Measurements from ENCODE around the gene OOSP3.
"Not testable (repeated sequence)": the region's sequence is repeated elsewhere in the genome, so short reads cannot be mapped to it uniquely, and the experiment has no call there.

The OOSP3 gene

DNA sequence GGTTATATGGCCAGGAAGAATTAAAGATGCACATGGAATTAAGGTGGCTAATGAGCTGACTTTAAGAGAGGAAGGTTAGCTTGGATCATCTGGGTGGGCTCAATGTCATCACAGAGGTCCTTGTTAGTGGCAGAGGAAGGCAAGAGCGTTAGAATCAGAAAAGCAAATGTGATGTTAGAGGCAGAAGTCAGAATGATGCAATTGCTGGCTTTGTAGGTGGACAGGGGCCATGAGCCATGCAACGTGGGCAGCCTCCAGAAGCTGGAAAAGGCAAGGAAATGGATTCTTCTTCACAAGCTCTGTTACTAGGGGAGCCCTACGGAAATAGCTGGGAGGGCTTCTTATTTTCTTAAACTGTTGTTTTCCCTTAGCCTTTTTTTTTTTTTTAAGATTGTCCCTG lies 31.0 kb upstream of the OOSP3 start:
- TF ChIP-seq ZFX (IDR thresholded peaks at IDR 0.05): no peak
- TF ChIP-seq, protein P1, sequence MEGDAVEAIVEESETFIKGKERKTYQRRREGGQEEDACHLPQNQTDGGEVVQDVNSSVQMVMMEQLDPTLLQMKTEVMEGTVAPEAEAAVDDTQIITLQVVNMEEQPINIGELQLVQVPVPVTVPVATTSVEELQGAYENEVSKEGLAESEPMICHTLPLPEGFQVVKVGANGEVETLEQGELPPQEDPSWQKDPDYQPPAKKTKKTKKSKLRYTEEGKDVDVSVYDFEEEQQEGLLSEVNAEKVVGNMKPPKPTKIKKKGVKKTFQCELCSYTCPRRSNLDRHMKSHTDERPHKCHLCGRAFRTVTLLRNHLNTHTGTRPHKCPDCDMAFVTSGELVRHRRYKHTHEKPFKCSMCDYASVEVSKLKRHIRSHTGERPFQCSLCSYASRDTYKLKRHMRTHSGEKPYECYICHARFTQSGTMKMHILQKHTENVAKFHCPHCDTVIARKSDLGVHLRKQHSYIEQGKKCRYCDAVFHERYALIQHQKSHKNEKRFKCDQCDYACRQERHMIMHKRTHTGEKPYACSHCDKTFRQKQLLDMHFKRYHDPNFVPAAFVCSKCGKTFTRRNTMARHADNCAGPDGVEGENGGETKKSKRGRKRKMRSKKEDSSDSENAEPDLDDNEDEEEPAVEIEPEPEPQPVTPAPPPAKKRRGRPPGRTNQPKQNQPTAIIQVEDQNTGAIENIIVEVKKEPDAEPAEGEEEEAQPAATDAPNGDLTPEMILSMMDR (conservative IDR thresholded peaks at IDR 0.05): no peak
- H3K27ac ChIP-seq: no peak overlapping the region

DNA sequence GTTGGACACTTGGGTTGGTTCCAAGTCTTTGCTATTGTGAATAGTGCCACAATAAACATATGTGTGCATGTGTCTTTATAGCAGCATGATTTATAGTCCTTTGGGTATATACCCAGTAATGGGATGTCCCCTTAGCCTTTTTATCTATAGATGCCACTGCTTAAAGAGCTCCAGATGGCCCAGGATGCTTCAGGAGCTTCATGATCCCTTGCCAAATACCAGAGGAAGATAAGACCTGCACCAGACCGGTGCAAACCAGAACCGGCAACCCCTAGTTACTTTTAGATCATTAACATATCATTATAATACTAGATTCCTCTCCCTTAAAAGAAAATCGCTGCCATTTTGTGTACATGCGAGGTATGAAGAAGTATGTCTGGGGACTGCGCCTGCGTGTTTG lies 30.1 kb upstream of the OOSP3 start:
- not testable (repeated sequence) for H3K27ac ChIP-seq

DNA sequence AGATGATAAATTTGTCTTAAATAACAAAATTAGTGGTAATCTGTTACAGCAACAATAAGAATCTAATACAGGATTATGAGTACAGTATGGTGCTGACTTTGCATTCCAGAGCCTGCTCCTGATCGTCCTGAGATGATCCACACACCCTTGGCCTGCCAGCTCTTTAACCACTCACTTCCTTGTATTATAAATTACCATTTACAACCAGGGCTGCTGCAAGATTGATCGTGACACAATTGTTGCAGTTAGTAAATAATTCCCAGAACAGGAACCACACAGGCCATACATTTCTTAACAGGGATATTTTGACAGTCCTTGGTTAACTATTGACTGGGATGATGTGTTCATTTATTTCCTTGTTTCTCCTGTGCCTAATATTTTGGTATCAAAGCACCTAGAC lies 29.5 kb upstream of the OOSP3 start:
- TF ChIP-seq, protein P1 (conservative IDR thresholded peaks at IDR 0.05): no peak
- TF ChIP-seq ZFX (IDR thresholded peaks at IDR 0.05): no peak
- no peak overlapping the region for H3K27ac ChIP-seq

DNA sequence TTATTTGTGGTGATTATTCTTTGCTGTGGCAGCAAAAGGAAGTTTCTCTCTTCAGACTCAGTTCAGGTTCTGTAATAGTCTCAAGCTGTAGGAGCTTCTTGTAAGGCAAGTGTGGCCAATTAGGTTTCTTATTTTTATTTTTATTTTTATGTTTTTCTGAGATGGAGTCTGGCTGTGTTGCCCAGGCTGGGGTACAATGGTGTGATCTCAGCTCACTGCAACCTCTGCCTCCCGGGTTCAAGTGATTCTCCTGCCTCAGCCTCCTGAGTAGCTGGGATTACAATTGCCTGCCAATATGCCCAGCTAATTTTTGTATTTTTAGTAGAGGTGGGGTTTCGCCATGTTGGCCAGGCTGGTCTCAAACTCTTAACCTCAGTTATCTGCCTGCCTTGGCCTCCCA lies 29.0 kb upstream of the OOSP3 start:
- H3K27ac ChIP-seq: not testable (repeated sequence)

DNA sequence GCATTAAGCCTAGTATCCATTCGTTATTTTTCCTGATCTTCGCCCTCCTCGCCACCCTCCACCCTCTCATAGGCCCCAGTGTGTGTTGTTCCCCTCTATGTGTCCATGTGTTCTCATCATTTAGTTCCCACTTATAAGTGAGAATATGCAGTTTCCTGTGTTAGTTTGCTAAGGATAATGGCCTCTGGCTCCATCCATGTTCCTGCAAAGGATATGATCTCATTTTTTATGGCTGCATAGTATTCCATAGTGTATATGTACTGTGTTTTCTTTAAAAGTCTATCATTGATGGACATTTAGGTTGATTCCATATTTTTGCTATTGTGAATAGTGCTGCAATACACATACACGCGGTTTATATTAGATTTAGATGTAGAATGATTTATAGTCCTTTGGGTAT lies 27.2 kb upstream of the OOSP3 start:
- H3K27ac ChIP-seq: not testable (repeated sequence)

DNA sequence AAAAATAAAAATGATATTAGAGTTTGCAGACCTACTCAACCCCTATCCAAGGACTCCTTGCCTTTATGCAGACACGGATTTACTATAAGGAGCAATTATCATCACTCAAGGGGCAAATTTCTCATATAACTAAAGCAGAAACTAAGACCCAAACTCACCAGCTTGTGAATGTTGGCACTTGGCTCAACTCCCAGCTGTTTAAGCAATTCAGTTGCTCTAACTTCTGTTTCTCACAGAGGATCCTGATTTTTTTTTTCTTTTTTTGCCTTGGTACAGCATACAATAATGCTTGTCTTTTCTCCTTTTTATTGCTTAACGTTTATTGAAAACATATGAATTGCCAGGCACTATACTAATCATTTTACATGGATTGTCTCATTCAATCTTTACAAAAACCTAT lies 23.7 kb upstream of the OOSP3 start:
- TF ChIP-seq, protein P1 (conservative IDR thresholded peaks at IDR 0.05): no peak
- TF ChIP-seq ZFX (IDR thresholded peaks at IDR 0.05): no peak
- no peak overlapping the region for H3K27ac ChIP-seq

DNA sequence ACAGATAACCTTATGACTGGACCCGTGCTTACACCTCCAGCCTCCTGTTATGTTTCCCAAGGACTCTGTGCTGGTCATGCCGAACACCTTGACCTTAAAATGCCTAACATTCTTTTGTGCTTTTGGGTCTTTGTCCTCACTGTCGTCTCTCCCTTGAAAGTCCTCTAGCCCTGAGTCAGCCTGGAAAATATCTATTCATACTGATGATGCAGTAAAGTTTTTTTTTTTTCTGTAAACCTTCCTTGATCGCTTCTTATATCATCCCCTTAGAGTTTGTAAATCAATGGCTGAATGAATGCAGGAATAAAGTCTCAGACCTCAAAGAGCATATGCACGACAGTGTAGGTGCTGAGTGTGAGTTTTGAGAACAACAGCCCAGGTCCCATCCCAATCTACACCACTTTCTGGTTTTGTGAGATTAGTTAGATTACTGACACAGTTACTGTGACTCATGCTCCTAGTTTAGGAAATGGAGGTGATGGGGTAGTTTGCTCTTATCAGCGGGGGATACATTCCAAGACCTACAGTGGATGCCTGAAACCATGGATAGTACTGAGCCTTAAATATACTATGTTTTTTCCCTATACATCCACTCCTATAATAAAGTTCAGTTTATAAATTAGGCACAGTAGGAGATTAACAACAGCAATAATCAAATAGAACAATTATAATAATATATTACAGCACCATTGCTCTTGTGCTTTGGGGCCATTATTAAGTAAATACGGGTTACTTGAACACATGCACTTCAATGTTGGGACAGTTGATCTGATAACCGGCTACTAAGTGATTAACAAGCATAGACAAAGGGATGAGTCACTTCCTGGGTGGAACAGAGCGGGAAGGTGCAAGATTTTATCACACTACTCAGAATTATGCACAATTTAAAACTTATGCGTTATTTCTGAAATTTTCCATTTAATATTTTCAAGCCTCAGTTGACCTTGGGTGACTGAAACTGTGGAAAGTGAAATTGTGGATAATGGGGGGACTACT lies 20.8 kb upstream of the OOSP3 start:
- no peak overlapping the region for H3K27ac ChIP-seq

DNA sequence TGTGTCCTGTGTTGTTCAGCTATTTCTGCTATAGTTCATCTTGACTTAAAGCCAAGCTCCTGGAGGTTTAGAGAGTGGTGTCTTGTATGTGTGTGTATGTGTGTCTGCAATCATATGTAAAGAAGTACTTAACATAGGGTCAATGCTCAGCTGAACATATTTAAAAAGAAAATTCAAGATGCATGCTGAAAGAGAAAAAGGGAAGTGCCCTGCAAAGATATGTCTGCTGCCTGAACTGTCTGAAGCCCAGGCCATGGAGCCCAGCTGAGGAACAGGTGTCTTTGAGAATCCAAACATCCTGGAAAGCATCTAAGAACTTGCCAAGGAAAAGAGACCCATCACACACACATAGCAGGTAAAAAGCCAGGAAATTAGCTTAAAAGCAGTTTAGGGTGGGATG lies 18.9 kb upstream of the OOSP3 start:
- no peak for TF ChIP-seq ZFX (IDR thresholded peaks at IDR 0.05)
- H3K27ac ChIP-seq: no peak overlapping the region

More for the DNA sequence above, 20.8 kb upstream of the OOSP3 start:
- no peak for TF ChIP-seq ZFX (IDR thresholded peaks at IDR 0.05)
- TF ChIP-seq, protein P1 (conservative IDR thresholded peaks at IDR 0.05): no peak

DNA sequence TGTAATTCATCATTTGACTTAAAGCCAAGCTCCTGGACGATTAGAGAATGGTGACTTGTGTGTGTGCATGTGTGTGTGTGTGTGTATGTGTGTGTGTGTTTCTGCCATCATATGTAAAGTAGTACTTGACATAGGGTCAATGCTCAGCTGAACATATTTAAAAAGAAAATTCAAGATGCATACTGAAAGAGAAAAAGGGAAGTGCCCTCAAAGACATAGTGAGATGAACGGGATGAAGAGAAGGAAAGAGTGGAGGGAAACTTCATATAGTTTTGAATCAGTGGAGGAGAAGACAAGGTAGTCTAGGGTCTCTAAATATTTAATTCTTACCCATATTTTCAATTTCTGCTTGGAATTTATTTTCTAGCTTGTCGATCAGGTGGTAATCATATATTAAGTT lies 16.3 kb upstream of the OOSP3 start:
- TF ChIP-seq, protein P1 (conservative IDR thresholded peaks at IDR 0.05): no peak
- TF ChIP-seq ZFX (IDR thresholded peaks at IDR 0.05): no peak
- H3K27ac ChIP-seq: no peak overlapping the region

Data from C4-2B (cell line).